ENCODE results near the gene NELFB.
"Not testable (repeated sequence)": the region's sequence is repeated elsewhere in the genome, so short reads cannot be mapped to it uniquely, and the experiment has no call there.

NELFB gene

GRCh38 chr9:137234758-137235423 lies 20.2 kb upstream of the NELFB start:
- DNase-seq: no peak

GRCh38 chr9:137235424-137236237 lies 19.5 kb upstream of the NELFB start:
- DNase-seq: no peak

DNA sequence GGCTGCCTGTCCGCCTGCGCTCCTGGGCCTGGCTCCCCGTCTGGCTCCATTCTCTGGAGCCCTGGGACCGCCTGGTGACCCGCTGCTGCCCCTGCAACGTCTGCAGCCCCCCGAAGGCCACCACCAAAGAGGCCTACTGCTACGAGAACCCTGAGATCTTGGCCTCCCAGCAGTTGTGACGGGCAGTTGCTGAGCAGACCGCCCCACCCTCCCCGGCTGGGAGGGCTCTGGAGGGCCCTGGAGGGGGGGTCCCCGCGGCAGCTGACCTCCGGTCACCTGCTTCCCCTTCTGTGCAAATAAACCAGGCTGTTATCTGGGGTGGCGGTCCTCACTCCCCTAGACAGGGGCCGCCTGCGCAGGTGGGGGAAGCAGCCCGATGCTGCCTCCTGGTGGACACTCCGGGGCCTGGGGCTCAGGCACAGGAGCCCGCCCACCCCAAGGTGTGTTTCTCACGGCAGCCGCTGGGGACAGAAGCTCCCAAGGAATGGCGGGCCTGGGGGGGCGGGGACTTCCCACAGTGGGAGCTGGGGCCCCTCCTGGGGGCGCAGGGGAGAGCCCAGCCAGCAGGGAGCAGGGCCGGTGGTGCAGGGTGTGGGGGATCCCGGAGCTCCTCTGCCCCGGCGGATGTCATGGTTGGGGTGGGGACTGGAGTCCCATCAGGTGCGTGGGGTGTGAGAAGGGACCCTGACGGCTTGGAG lies 18.7 kb upstream of the NELFB start:
- peak; percentile 71 for DNase-seq

DNA sequence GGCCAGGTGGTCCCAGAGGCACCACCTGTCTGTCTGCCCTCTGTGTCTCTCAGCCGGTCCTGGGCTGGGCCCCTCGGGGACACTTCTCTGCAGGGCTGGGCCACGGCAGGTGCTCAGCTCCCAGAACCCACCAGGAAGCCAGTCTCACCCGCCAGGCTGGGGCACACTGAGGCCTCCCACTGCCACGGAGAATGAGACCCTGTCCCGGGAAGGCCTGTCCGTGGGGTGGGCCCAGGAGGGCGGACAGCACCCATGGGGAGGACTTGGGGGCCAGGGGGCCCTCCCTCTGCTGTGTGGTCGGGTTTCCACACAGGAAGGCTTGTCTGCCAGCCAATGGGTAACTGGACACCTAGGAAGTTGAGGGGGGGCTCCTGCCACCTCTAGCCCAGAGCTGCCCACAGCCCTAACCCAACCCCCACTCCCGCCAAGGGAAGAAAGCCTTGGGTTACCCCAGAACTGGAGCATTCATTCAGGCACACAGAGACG lies 18.1 kb upstream of the NELFB start:
- DNase-seq: no peak

- no peak for DNase-seq
Measured at GRCh38 chr9:137237759-137238726, 17.1 kb upstream of the NELFB start.

DNA sequence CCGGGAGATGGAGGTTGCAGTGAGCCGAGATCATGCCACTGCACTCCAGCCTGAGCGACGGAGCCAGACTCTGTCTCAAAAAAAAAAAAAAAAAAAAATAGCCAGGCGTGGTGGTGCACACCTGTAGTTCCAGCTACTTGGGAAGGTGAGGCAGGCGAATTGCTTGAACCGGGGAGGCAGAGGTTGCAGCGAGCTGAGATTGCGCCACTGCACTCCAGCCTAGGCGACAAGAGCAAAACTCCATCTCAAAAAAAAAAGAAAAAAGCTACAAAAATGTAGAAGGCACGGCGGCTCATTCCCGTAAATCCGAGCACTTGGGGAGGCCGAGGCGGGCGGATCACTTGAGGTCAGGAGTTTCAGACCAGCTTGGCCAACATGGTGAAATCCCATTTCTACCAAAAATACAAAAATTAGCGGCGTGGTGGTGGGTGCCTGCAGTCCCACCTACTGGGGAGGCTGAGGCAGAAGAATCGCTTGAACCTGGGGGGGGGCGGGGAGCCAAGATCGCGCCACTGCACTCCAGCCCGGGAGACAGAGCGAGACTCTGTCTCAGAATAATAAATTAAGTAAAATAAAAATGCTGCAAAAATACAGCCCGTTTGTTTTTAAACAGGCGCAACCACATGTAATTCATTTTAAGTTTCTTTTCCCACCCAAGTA lies 15.5 kb upstream of the NELFB start:
- DNase-seq: not testable (repeated sequence)

DNA sequence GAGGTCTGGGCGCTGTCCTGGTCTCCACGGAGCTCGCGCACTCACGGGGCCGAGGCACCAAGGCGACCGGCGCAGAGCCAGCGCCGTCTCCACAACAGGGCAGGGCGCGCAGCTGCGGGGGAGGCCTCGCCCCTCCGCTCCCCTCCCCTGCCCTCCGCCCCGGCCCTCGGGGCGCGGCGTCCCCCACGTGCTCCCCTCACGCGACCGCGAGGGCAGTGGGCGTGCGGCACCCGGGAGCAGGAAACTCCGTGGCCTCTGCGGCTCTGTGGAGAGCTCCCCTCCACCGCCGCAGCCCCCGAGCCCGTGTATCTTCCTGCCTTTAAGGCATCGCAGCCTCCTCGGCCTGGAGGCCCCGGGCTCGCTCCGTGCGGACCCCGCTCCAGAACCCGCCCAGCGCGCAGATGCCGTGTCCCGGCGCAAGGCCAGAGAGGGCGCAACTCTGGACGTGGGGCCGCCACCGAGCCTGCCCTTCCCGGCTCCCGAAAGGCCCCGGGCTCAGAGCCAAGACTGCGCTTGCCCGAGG lies 14.7 kb upstream of the NELFB start:
- peak; percentile 67 for DNase-seq

- DNase-seq: peak; percentile 100
Measured at GRCh38 chr9:137240841-137241489, 14.2 kb upstream of the NELFB start, which contains the start of gene TUBB4B. Gene TUBB4B (plus strand): TSS chr9:137241287. CDS start chr9:137241361, 74 bp downstream.

- peak; percentile 62 for DNase-seq
Measured at GRCh38 chr9:137241490-137242268, 13.4 kb upstream of the NELFB start.

DNA sequence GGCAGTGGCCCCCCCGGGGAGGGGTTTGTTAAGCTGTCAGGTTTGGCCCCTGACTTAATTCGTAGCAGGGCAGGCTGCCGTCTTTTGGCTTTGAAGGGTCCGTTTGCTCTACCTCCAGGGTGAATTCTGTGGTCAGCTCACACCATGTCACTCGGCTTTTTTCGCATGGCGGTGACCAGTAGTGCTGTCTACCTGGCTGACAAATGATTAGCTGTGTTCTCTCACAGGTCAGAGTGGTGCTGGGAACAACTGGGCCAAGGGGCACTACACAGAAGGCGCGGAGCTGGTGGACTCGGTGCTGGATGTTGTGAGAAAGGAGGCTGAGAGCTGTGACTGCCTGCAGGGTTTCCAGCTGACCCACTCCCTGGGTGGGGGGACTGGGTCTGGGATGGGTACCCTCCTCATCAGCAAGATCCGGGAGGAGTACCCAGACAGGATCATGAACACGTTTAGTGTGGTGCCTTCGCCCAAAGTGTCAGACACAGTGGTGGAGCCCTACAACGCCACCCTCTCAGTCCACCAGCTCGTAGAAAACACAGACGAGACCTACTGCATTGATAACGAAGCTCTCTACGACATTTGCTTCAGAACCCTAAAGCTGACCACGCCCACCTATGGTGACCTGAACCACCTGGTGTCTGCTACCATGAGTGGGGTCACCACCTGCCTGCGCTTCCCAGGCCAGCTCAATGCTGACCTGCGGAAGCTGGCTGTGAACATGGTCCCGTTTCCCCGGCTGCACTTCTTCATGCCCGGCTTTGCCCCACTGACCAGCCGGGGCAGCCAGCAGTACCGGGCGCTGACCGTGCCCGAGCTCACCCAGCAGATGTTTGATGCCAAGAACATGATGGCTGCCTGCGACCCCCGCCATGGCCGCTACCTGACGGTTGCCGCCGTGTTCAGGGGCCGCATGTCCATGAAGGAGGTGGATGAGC lies 12.6 kb upstream of the NELFB start:
- DNase-seq: no peak

DNA sequence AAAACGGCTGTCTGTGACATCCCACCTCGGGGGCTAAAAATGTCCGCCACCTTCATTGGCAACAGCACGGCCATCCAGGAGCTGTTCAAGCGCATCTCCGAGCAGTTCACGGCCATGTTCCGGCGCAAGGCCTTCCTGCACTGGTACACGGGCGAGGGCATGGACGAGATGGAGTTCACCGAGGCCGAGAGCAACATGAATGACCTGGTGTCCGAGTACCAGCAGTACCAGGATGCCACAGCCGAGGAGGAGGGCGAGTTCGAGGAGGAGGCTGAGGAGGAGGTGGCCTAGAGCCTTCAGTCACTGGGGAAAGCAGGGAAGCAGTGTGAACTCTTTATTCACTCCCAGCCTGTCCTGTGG lies 11.9 kb upstream of the NELFB start:
- DNase-seq: not testable (repeated sequence)

GRCh38 chr9:137243626-137244485 lies 11.3 kb upstream of the NELFB start:
- DNase-seq: no peak

GRCh38 chr9:137244486-137245449 lies 10.4 kb upstream of the NELFB start:
- DNase-seq: no peak

DNA sequence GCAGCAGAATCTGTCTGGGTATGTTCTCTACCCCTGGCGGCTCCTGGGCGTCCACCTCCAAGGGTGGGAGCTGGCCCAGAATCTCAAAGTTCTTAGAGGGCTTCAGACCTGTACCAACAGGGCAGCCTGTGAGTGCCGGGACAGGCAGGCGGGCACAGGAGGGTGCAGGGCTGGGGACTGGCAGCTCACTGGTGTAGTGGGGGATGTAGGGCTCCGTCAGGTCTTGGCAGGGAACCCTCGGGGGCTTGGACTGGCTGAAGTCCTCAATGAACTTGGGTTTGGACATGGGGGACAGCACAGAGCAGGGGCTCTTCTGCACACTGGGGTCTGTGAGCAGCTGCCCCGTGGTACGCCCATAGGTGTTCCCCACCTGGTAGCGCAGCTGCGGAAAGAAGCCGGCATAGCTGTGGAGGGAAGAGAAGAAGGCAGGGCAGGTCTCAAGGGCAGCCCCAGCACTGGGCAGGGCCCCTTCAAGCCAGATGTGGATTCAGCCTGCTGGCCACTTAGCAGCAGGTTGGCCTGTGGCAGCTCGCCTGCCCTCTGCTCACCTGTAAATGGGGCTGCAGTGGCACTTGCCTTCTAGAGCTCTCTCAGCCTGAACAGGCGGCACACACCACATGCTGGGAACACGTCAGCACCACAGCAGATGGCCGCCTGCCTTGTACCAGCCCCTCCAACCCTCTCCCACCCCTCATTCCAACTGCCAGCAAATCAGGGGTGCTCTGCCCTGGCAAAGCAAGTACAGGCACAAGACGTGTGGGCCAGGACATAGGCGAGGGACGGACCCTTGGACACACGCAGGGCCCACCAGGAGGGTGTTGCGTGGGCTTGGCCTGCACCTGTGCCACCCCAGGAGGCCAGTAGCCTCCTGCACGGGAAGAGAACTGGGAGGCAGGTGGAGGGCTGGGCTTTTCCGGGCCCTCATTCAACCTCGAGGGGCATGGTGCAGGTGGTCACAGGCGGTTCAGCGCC lies 9.4 kb upstream of the NELFB start:
- DNase-seq: no peak

Data from fibroblast of skin of back (primary cell).